Measurements from ENCODE around the gene SEL1L3. TPM values are rescaled to one million over a fixed set of nuclear protein-coding genes. Genes with fewer than 3 reads are reported as not detected.

SEL1L3 gene
- total and polyA plus RNA-seq, 2 donors (not counting 1 experiment from before 2014, with no cell fraction given), result 120 to 280 TPM

DNA sequence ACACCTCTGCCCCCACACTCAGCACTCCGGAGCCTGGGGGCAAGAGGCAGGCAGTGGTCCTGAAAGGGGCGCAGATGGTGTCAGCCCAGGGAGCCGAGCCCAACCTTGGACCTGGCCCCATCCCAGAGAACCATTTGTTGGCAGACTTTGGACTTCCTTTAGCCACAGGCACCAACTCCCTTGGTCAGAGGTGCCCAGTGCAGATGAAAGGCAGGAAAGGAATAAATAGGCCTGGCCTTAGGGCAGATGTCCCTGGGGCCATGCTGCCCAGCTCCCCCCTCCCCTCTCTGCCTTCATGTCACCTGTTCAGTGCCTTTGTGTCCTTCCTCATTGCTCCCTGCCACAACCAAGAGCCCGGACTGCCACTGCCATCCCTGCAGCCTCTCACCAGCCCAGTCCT lies 52.8 kb downstream of the SEL1L3 start:
- intact Hi-C loops (cut with micrococcal nuclease), result no loop called here
- no peak overlapping the region for H3K27ac Mint-ChIP-seq
- 100% methylated on average over 4 of the region's 4 CpGs for WGBS (ENCODE audit: insufficient coverage)
- H2AFZ ChIP-seq (ENCODE audit: insufficient read depth, low read depth, low read length, poor library complexity, severe bottlenecking), result no peak overlapping the region
- no peak for TF ChIP-seq EZH2 (IDR thresholded peaks at IDR 0.05; ENCODE audit: borderline replicate concordance, insufficient read depth, low read depth, low read length, poor library complexity, severe bottlenecking)
- TF ChIP-seq, protein P1, sequence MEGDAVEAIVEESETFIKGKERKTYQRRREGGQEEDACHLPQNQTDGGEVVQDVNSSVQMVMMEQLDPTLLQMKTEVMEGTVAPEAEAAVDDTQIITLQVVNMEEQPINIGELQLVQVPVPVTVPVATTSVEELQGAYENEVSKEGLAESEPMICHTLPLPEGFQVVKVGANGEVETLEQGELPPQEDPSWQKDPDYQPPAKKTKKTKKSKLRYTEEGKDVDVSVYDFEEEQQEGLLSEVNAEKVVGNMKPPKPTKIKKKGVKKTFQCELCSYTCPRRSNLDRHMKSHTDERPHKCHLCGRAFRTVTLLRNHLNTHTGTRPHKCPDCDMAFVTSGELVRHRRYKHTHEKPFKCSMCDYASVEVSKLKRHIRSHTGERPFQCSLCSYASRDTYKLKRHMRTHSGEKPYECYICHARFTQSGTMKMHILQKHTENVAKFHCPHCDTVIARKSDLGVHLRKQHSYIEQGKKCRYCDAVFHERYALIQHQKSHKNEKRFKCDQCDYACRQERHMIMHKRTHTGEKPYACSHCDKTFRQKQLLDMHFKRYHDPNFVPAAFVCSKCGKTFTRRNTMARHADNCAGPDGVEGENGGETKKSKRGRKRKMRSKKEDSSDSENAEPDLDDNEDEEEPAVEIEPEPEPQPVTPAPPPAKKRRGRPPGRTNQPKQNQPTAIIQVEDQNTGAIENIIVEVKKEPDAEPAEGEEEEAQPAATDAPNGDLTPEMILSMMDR (IDR thresholded peaks at IDR 0.05), result no peak
- no peaks in the 10 kb centered on the region for H3K9me3 ChIP-seq (ENCODE audit: control extremely low read depth in 1 of 3, control insufficient read depth in 2 of 3, insufficient read depth in 1 of 3, low read length in 2 of 3)
- peaks cover 6 to 88% of the 10 kb centered on the region in 2 experiments for H3K36me3 ChIP-seq (replicated peaks in 1 of 2; ENCODE audit: control extremely low read depth in 1 of 2, control insufficient read depth in 1 of 2, extremely low read depth in 1 of 2, insufficient read depth in 2 of 2, low read length in 1 of 2)
- no peak for ATAC-seq (ENCODE audit: low read depth)
- ChIA-PET CTCF (no interaction called here), POLR2A (no interaction called here)
- H3K4me1 ChIP-seq (ENCODE audit: control insufficient read depth in 2 of 2, insufficient read depth in 2 of 2, low read length in 2 of 2), result no peaks in the 10 kb centered on the region
- H3K27ac ChIP-seq (ENCODE audit: low read length in 2 of 2), result no peak overlapping the region
- H3K4me3 ChIP-seq (ENCODE audit: control extremely low read depth in 1 of 5, extremely low read depth in 1 of 5, insufficient read depth in 1 of 5, low read depth in 2 of 5, low read length in 4 of 5), result no peak overlapping the region
- no peaks in the 10 kb centered on the region for H3K4me1 Mint-ChIP-seq
- H3K9ac ChIP-seq (ENCODE audit: low read length), result no peak overlapping the region
- H3K27me3 Mint-ChIP-seq, result no peaks in the 10 kb centered on the region
- H3K27me3 ChIP-seq (replicated peaks in 1 of 4; ENCODE audit: control extremely low read depth in 1 of 4, control insufficient read depth in 3 of 4, insufficient read depth in 4 of 4, low read length in 3 of 4), result no peaks in the 10 kb centered on the region
- peaks cover 73% of the 10 kb centered on the region for H4K20me1 ChIP-seq (ENCODE audit: control insufficient read depth, insufficient read depth, low read length, poor library complexity, severe bottlenecking)
- no peaks in the 10 kb centered on the region for H3K9me3 Mint-ChIP-seq (ENCODE audit: insufficient read depth)
- peaks cover 24% of the 10 kb centered on the region for H3K79me2 ChIP-seq (ENCODE audit: control insufficient read depth, insufficient read depth, low read length)
- no peak overlapping the region for H3K4me3 Mint-ChIP-seq
- no peak overlapping the region for H3K4me2 ChIP-seq (replicated peaks; ENCODE audit: low read depth, low read length, poor library complexity, severe bottlenecking)
- no peak for DNase-seq

GRCh38 chr4:25807102-25807728 lies 55.6 kb downstream of the SEL1L3 start:
- Mint-ChIP-seq H3K27me3 (no peaks in the 10 kb centered on the region), H3K27ac (no peak overlapping the region), H3K4me3 (no peak overlapping the region), H3K9me3 (ENCODE audit: insufficient read depth) (no peaks in the 10 kb centered on the region), H3K4me1 (no peaks in the 10 kb centered on the region)
- no peak for TF ChIP-seq EZH2 (IDR thresholded peaks at IDR 0.05; ENCODE audit: borderline replicate concordance, insufficient read depth, low read depth, low read length, poor library complexity, severe bottlenecking)
- TF ChIP-seq, protein P1 (IDR thresholded peaks at IDR 0.05), result no peak
- no peaks in the 10 kb centered on the region for H3K9me3 ChIP-seq (ENCODE audit: control extremely low read depth in 1 of 3, control insufficient read depth in 2 of 3, insufficient read depth in 1 of 3, low read length in 2 of 3)
- H3K27ac ChIP-seq (ENCODE audit: low read length in 2 of 2), result no peak overlapping the region
- ATAC-seq (ENCODE audit: low read depth), result no peak
- H2AFZ ChIP-seq (ENCODE audit: insufficient read depth, low read depth, low read length, poor library complexity, severe bottlenecking), result no peak overlapping the region
- H3K4me1 ChIP-seq (ENCODE audit: control insufficient read depth in 2 of 2, insufficient read depth in 2 of 2, low read length in 2 of 2), result no peaks in the 10 kb centered on the region
- H4K20me1 ChIP-seq (ENCODE audit: control insufficient read depth, insufficient read depth, low read length, poor library complexity, severe bottlenecking), result peaks cover 68% of the 10 kb centered on the region
- H3K4me3 ChIP-seq (ENCODE audit: control extremely low read depth in 1 of 5, extremely low read depth in 1 of 5, insufficient read depth in 1 of 5, low read depth in 2 of 5, low read length in 4 of 5), result no peak overlapping the region
- no peak for DNase-seq
- H3K36me3 ChIP-seq (replicated peaks in 1 of 2; ENCODE audit: control extremely low read depth in 1 of 2, control insufficient read depth in 1 of 2, extremely low read depth in 1 of 2, insufficient read depth in 2 of 2, low read length in 1 of 2), result peaks cover 15 to 91% of the 10 kb centered on the region in 2 experiments
- intact Hi-C loops (cut with micrococcal nuclease), result no loop called here
- H3K4me2 ChIP-seq (replicated peaks; ENCODE audit: low read depth, low read length, poor library complexity, severe bottlenecking), result no peak overlapping the region
- 81% methylated on average over 6 of the region's 8 CpGs for WGBS (ENCODE audit: insufficient coverage)
- H3K79me2 ChIP-seq (ENCODE audit: control insufficient read depth, insufficient read depth, low read length), result peaks cover 22% of the 10 kb centered on the region
- POLR2A ChIA-PET, result no interaction called here
- CTCF ChIA-PET, result interaction anchor here (0.6 to 1.5 kb wide), 2 partner anchors 15 to 533 kb away, joined by 3 to 5 read pairs; no protein-coding TSS in a partner anchor
- no peaks in the 10 kb centered on the region for H3K27me3 ChIP-seq (replicated peaks in 1 of 4; ENCODE audit: control extremely low read depth in 1 of 4, control insufficient read depth in 3 of 4, insufficient read depth in 4 of 4, low read length in 3 of 4)
- no peak overlapping the region for H3K9ac ChIP-seq (ENCODE audit: low read length)
